Central memory CD8-positive, alpha-beta T cell (primary cell): Measurements from ENCODE around the gene ACVR1.
"Not testable (repeated sequence)": the region's sequence is repeated elsewhere in the genome, so short reads cannot be mapped to it uniquely, and the experiment has no call there.

Experiments used
- ATAC-seq: fragments of 150-1000 bp; cut with Tn5 transposase; replicated peaks from 2 replicates; pipeline ENCODE4 v1.10.0; 2022; ENCODE audit warnings: mild to moderate bottlenecking, moderate FRiP score, moderate number of reproducible peaks; ENCODE audit not compliant: poor library complexity, severe bottlenecking; ENCODE audit errors: extremely low read depth
- DNase-seq, 2 donors: peaks; one replicate each; pipeline ENCODE4 v3.0.0; 2021; ENCODE audit warnings: low spot score in 2 of 2
- H3K27ac Mint-ChIP-seq: one replicate; pipeline ENCODE4 v1.8.0; 2022; ENCODE audit warnings: low read depth, mild to moderate bottlenecking, moderate library complexity, mixed read lengths
- H3K27me3 Mint-ChIP-seq: one replicate; pipeline ENCODE4 v1.8.0; 2022; ENCODE audit warnings: mixed read lengths
- H3K36me3 Mint-ChIP-seq: one replicate; pipeline ENCODE4 v1.8.0; 2022; ENCODE audit warnings: mild to moderate bottlenecking, moderate library complexity, mixed read lengths; ENCODE audit not compliant: insufficient read depth
- H3K4me1 Mint-ChIP-seq: one replicate; pipeline ENCODE4 v1.8.0; 2022; ENCODE audit warnings: mixed read lengths
- H3K4me3 Mint-ChIP-seq: one replicate; pipeline ENCODE4 v1.8.0; 2022; ENCODE audit warnings: mild to moderate bottlenecking, moderate library complexity, mixed read lengths
- H3K9me3 Mint-ChIP-seq: one replicate; pipeline ENCODE4 v1.8.0; 2022; ENCODE audit warnings: mixed read lengths

ACVR1 gene

DNA sequence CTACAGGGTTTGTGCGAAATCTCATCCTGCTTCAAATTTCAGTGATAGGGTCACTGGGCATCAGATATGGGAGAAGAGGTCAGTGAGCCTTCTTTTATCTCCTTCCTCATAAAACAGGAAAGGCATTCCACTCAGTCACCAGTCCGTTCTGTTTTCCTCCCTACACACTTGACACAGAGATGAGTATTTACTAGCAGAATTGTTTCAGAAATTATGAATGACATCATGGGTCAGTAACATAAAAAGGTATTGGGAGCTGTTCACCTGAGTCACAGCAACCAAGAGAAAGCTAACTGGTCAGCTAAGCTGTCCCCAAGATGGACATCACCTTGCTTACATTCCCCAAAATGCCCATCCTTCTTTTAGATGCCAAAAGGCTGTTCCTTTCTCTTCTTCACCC lies 96.3 kb downstream of the ACVR1 start:
- Mint-ChIP-seq H3K4me1 (peaks cover 9% of the 10 kb centered on the region), H3K4me3 (no peak overlapping the region), H3K27me3 (no peaks in the 10 kb centered on the region), H3K9me3 (no peaks in the 10 kb centered on the region), H3K27ac (no peak overlapping the region), H3K36me3 (peaks cover 7% of the 10 kb centered on the region)
- ATAC-seq = no peak
- DNase-seq = no peak

- ATAC-seq (no peak), DNase-seq (no peak)
- H3K36me3 Mint-ChIP-seq = peaks cover 9% of the 10 kb centered on the region
- no peak overlapping the region for H3K4me3 Mint-ChIP-seq
- H3K4me1 Mint-ChIP-seq = peaks cover 3% of the 10 kb centered on the region
- no peak overlapping the region for H3K27ac Mint-ChIP-seq
- no peaks in the 10 kb centered on the region for H3K27me3 Mint-ChIP-seq
- no peaks in the 10 kb centered on the region for H3K9me3 Mint-ChIP-seq
Measured at GRCh38 chr2:157777427-157777826, 98.7 kb downstream of the ACVR1 start.

DNA sequence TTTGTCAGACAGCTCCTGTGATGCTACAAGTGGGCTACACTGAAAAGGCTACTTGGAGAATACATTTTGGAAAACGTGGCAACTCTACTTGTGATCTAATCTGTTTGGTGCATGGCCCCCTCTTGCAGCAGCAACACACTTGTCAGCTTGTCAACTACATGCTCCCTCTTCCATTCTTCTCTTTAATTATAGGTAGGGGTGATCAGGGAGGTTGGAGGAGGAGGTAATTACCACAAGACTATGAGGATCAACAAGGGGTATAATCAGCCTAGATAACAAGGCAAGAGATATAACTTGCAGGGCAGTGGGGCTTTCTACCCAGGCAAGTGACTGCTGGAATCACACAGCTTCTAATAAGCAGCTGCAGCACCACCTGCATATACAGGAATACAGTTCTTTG lies 104.9 kb downstream of the ACVR1 start:
- no peak for ATAC-seq
- no peak for DNase-seq
- H3K4me1 Mint-ChIP-seq = no peaks in the 10 kb centered on the region
- no peak overlapping the region for H3K4me3 Mint-ChIP-seq
- no peak overlapping the region for H3K27ac Mint-ChIP-seq
- no peaks in the 10 kb centered on the region for H3K27me3 Mint-ChIP-seq
- no peaks in the 10 kb centered on the region for H3K9me3 Mint-ChIP-seq
- H3K36me3 Mint-ChIP-seq = peaks cover 6% of the 10 kb centered on the region

- ATAC-seq (no peak), DNase-seq (no peak)
- no peak overlapping the region for H3K4me3 Mint-ChIP-seq
- H3K36me3 Mint-ChIP-seq = peaks cover 15% of the 10 kb centered on the region
- H3K27me3 Mint-ChIP-seq = no peaks in the 10 kb centered on the region
- H3K4me1 Mint-ChIP-seq = no peaks in the 10 kb centered on the region
- no peaks in the 10 kb centered on the region for H3K9me3 Mint-ChIP-seq
- no peak overlapping the region for H3K27ac Mint-ChIP-seq
Measured at GRCh38 chr2:157769856-157770255, 106.3 kb downstream of the ACVR1 start.

GRCh38 chr2:157764386-157764785 lies 111.7 kb downstream of the ACVR1 start:
- H3K4me3 Mint-ChIP-seq = no peak overlapping the region

DNA sequence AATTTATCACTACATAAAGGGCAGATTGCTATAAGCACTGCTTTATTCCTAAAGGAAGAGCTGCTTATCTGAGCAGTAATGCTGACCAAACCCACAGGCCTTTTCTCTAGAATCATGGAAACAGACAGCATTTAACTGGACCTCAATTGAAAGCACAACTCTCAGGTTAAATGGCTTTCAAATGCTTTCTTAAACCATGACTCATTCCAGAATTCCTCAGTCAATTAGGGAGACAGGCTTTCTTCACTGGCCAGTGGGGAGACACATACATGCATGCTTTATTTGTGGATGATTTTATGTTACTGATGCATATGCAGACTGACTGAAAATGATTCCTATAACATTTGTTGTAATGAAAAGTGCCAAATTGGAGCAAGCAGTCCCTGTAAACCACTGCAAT lies 114.6 kb downstream of the ACVR1 start:
- Mint-ChIP-seq H3K36me3 (peaks cover 24% of the 10 kb centered on the region), H3K4me1 (no peaks in the 10 kb centered on the region), H3K4me3 (no peak overlapping the region), H3K9me3 (peaks cover 6% of the 10 kb centered on the region), H3K27ac (no peak overlapping the region), H3K27me3 (no peaks in the 10 kb centered on the region)
- ATAC-seq (no peak), DNase-seq (no peak)

More at GRCh38 chr2:157764386-157764785, 111.7 kb downstream of the ACVR1 start:
- no peaks in the 10 kb centered on the region for H3K4me1 Mint-ChIP-seq
- peaks cover 20% of the 10 kb centered on the region for H3K36me3 Mint-ChIP-seq
- no peaks in the 10 kb centered on the region for H3K9me3 Mint-ChIP-seq
- no peaks in the 10 kb centered on the region for H3K27me3 Mint-ChIP-seq
- H3K27ac Mint-ChIP-seq = no peak overlapping the region
- no peak for DNase-seq
- ATAC-seq = no peak

DNA sequence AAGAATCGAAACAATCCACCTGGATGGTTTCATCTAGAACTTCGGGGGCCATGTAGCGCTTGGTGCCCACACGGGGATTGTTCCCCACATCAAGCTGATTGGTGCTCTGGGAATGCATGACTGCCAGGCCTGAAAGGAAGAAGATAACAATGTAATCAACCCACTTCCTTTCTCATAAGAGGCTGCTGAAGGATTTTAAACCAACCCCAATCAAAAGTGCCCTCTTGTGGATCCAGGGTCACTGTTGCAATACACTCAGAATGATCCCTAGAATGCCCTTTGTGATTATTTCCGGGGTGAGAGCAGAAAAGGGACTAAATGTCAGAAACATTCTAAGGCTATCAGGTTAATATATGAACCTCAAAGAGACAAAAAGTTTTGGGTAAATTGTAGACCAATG lies 115.2 kb downstream of the ACVR1 start:
- ATAC-seq (no peak), DNase-seq (no peak)
- H3K9me3 Mint-ChIP-seq = peaks cover 6% of the 10 kb centered on the region
- no peaks in the 10 kb centered on the region for H3K4me1 Mint-ChIP-seq
- H3K27me3 Mint-ChIP-seq = no peaks in the 10 kb centered on the region
- no peak overlapping the region for H3K4me3 Mint-ChIP-seq
- peaks cover 26% of the 10 kb centered on the region for H3K36me3 Mint-ChIP-seq
- no peak overlapping the region for H3K27ac Mint-ChIP-seq

DNA sequence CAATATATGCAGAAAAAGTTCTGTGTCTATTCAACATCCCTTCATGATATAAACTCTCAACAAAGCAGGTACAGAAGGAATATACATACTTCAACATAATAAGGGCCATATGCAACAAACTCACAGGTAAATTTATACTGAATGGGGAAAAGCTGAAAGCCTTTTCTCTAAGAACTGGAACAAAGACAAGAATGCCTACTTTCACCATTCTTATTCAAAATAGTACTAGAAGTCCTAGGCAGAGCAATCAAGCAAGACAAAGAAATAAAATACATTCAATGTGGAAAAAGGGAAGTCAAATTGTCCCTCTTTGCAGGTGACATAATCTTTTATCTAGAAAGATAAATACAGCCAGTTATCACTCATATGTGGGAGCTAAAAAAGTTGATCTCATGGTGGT lies 116.3 kb downstream of the ACVR1 start:
- DNase-seq (no peak), ATAC-seq (no peak)
- Mint-ChIP-seq H3K27me3 (no peaks in the 10 kb centered on the region), H3K27ac (no peak overlapping the region), H3K4me1 (no peaks in the 10 kb centered on the region), H3K4me3 (no peak overlapping the region), H3K36me3 (peaks cover 20% of the 10 kb centered on the region), H3K9me3 (peaks cover 6% of the 10 kb centered on the region)

- Mint-ChIP-seq H3K36me3 (peaks cover 14% of the 10 kb centered on the region), H3K27ac (no peak overlapping the region), H3K4me1 (no peaks in the 10 kb centered on the region), H3K9me3 (peaks cover 6% of the 10 kb centered on the region), H3K27me3 (no peaks in the 10 kb centered on the region), H3K4me3 (no peak overlapping the region)
- DNase-seq (no peak), ATAC-seq (no peak)
Measured at GRCh38 chr2:157758586-157758985, 117.5 kb downstream of the ACVR1 start.

DNA sequence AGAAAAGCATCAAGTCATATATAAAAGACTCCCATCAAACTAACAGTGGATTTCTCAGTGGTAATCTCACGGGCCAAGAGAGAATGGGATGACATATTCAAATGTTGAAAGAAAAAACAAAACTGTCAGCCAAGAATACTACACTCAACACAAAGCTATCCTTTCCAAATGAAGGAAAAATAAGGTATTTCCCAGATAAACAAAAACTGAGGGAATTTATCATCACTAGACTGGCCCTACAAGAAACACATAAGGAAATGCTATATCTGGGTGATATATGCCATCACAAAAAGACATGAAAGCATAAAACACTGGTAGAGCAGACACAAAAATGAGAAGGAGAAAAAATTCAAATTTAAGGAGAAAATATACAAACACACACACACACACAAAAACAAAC lies 118.6 kb downstream of the ACVR1 start:
- Mint-ChIP-seq H3K9me3 (peaks cover 6% of the 10 kb centered on the region), H3K27ac (no peak overlapping the region), H3K27me3 (no peaks in the 10 kb centered on the region), H3K4me3 (no peak overlapping the region), H3K36me3 (peaks cover 16% of the 10 kb centered on the region), H3K4me1 (peaks cover under 1% of the 10 kb centered on the region)
- DNase-seq = no peak
- ATAC-seq = no peak

- H3K9me3 Mint-ChIP-seq, H3K4me3 Mint-ChIP-seq, H3K27ac Mint-ChIP-seq, ATAC-seq, DNase-seq, H3K27me3 Mint-ChIP-seq: not testable (repeated sequence)
- Mint-ChIP-seq H3K4me1 (peaks cover 10% of the 10 kb centered on the region), H3K36me3 (peaks cover 19% of the 10 kb centered on the region)
Measured at GRCh38 chr2:157756447-157756846, 119.7 kb downstream of the ACVR1 start.

GRCh38 chr2:157751462-157752058 lies 124.6 kb downstream of the ACVR1 start:
- H3K36me3 Mint-ChIP-seq = peaks cover 14% of the 10 kb centered on the region

DNA sequence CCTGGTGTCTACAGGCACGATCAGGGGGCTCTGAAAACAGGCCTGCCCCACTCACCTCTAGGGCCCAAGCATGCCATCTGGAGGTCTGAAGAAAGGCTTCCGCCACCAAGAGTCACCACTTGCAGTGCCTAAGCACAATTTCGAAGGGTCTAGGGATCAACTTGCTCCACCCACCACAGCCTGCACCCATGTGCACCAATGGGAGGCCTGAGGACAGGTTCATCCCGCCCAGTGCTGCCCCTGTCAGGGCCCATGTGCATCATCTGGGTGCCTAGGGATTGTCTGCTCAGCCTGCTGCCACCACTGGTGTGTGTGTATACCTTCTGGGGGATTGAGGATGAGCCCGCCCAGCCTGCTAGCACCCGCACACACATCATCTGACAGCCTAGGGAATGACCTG lies 126.4 kb downstream of the ACVR1 start:
- H3K4me3 Mint-ChIP-seq = no peak overlapping the region
- ATAC-seq (no peak), DNase-seq (no peak)
- no peak overlapping the region for H3K27ac Mint-ChIP-seq
- peaks cover 9% of the 10 kb centered on the region for H3K36me3 Mint-ChIP-seq
- H3K9me3 Mint-ChIP-seq = no peaks in the 10 kb centered on the region
- peaks cover 10% of the 10 kb centered on the region for H3K4me1 Mint-ChIP-seq
- no peaks in the 10 kb centered on the region for H3K27me3 Mint-ChIP-seq

More at GRCh38 chr2:157751462-157752058, 124.6 kb downstream of the ACVR1 start:
- ATAC-seq = no peak
- H3K27ac Mint-ChIP-seq = no peak overlapping the region
- H3K4me1 Mint-ChIP-seq = peaks cover 10% of the 10 kb centered on the region
- no peak overlapping the region for H3K4me3 Mint-ChIP-seq
- no peaks in the 10 kb centered on the region for H3K9me3 Mint-ChIP-seq
- H3K27me3 Mint-ChIP-seq = no peaks in the 10 kb centered on the region
- DNase-seq = no peak
